ENCODE data around the gene LRRC32.

Gene LRRC32, protein sequence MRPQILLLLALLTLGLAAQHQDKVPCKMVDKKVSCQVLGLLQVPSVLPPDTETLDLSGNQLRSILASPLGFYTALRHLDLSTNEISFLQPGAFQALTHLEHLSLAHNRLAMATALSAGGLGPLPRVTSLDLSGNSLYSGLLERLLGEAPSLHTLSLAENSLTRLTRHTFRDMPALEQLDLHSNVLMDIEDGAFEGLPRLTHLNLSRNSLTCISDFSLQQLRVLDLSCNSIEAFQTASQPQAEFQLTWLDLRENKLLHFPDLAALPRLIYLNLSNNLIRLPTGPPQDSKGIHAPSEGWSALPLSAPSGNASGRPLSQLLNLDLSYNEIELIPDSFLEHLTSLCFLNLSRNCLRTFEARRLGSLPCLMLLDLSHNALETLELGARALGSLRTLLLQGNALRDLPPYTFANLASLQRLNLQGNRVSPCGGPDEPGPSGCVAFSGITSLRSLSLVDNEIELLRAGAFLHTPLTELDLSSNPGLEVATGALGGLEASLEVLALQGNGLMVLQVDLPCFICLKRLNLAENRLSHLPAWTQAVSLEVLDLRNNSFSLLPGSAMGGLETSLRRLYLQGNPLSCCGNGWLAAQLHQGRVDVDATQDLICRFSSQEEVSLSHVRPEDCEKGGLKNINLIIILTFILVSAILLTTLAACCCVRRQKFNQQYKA

DNA sequence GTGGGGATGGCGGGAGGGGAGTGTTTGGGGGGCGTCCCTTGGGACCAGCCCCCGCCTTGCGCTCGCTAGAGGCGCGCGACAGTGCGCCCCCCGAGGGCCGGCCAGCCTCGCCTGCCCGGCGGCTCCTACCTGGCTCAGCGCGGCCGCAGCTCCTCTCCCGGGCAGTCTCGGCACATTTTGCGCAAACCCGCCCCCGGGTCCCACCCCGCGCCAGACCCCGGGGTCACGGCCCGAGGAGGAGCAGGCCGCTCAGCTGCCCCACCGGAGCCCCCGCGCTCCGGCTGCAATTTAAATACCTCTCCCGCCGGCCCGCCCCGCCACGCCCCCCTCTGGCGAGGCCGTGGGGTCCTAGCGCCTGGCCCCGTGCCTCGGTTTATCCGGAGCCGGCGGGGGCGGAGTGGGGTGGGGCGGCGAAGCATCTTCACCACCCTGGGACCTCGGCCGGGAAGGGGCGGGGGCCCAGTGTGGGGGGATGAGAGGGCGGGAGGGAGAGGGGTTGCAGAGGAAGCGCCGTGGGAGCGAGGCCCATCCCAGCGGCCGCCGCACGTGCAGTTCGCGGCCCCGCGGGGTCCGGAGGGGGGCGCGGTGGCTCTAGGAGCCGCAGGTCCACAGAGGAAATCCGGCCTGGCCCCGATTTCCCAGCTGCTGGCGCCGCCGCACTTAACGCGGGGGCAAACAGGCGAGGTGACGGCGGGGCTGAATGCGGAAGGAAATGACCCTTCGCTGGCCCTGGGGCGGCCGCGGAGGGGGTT, at the start of gene LRRC32:
Gene LRRC32, minus strand, starts transcription at position 263 of the 752 bp plus-strand sequence. CDS start 4,793 bp downstream, outside the sequence.
- peak; percentile 21 for DNase-seq (ENCODE audit: low spot score)

DNA sequence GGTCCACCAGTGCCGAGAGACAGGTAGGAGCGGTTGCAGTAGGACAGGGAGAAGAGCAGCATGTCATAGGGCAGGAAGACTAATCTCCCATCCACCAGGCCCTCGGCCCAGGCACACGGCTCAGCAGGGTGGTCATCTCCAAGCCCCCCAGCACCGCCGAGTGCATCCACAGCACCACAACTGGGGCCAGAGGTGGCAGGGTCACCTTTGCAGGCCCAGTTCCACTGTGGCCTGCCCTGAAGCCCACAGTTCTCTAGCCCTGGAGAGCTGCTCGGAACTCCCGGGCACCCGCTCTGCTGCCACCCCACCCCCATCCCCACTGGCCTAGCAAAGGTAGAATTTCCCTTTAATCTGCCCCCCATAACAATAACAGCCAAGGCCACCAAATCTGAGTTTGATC, 49.1 kb upstream of the LRRC32 start:
- DNase-seq (ENCODE audit: low spot score): no peak

DNA sequence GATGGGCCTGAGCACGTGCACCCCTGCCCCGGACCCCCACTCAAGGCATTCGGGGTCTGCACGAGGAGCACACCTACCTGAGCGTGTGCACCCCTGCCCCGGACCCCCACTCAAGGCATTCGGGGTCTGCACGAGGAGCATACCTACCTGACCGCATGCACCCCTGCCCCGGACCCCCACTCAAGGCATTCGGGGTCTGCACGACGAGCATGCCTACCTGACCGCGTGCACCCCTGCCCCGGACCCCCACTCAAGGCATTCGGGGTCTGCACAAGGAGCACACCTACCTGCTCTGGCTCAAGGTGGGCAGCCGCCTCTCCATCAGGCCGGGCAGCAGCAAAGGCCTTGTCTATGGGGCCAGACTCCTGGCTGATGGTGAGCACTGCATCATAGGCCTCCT, 48.7 kb upstream of the LRRC32 start:
- DNase-seq (ENCODE audit: low spot score): no peak

DNA sequence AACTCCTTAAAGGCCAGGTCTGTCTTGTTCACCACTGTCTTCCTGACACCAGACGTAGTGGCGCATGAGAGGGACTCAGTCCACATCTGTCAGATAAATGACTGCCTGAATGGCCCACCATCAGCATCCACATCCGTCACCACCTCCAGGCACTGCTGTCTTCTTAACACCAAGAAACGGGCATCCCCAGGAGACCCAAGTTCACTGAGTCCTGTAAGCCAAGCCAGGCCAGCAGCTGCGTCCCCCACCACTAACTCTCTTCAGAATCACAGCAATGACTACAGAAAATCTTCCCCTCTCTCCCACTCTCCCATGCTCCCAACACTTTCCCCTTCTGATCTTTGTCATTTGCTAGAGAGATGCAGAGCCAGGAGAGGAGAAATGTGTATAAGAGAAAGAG, 47.3 kb upstream of the LRRC32 start:
- DNase-seq (ENCODE audit: low spot score): no peak

DNA sequence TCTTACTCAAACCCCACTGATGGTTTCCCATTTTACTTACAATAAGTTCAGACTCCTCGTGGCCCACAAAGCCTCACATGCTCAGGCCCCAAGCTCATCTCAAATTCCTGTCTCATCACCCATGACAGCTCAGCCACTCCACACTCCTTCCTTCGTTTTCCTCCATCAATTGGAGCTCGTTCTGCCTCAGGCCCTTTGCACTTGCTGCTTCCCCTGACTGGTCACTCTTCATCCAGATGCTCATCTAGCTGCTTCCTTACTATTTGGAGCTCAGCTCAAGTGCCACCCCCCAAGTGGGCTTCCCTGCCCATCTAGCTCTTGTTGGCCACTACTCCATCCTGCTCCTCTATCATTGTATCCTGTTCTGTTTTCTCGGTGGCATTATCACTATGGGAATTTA, 46.8 kb upstream of the LRRC32 start:
- no peak for DNase-seq (ENCODE audit: low spot score)

DNA sequence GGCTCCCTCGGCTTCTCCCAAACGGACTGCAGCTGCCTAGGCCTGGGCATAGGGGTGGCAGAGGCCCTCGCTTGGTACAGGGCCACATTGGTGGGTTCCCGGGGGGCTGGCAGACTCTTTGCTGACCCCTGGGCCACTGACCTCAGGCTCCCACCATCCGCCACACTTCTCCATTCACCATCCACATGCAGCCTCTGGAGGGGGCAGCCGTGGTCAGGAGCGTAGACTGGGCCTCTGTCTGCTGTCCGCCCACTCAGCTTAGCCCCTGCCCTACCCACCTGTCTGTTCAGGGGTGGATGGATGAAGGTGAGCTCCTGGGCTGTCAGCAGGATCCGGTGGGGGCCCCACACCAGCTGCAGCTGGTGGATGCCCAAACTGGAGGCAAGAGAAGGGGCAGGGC, 45.7 kb upstream of the LRRC32 start:
- DNase-seq (ENCODE audit: low spot score): no peak

DNA sequence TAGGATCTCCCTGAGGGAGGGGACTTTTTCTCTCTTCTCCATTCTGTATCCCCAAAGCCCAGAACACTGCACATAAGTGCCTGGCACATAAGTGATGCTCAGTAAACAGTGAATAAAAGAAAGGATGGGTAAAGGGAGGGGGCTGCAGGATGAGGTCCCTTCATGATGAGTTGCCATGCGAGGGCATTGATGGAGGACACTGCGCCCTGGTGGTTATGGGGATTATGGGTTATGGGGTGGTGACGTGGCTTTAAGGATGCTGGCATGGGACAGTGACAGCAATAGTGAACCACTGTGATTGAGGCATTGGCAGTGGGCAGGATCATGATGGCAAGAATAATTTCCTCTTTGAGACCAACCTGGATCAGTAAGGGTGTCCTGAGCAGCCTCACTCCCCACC, 43.9 kb upstream of the LRRC32 start:
- no peak for DNase-seq (ENCODE audit: low spot score)

DNA sequence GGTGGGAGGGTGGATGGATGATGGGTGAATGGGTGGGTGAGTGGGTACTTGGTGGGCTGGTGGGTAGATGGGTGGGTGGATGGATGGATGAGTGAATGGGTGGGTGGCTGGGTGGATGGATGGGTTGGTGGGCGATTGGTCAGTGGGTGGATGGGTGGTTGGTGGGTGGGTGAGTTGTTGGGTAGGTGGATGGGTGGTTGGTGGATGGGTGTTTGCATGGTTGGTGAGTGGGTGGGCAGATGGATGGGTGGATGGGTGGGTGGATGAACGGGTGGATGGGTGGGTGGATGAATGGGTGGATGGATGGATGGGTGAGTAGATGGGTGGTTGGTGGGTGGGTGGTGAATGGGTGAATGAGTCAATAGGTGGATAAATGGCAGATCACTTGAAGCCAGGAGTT, 43.0 kb upstream of the LRRC32 start:
- no peak for DNase-seq (ENCODE audit: low spot score)

DNA sequence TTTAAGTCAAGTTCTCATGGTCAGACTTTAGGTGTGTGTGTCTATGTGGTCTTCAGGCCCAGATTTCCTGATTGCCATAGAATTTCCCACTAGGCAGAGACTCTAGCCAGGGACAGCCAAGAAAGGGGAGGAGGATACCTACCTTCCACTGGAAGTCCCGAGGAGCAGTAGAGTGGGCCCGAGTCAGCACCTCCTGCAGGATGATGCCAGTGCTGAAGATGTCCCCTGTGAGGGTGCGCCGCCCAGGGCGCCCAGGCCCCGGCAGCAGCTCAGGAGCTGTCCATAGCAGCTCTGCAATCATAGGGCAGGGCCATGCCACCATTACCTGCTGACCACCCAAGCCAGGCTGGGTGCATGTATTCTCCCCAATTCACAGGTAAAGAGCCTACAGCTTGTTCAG, 41.6 kb upstream of the LRRC32 start:
- DNase-seq (ENCODE audit: low spot score): no peak

DNA sequence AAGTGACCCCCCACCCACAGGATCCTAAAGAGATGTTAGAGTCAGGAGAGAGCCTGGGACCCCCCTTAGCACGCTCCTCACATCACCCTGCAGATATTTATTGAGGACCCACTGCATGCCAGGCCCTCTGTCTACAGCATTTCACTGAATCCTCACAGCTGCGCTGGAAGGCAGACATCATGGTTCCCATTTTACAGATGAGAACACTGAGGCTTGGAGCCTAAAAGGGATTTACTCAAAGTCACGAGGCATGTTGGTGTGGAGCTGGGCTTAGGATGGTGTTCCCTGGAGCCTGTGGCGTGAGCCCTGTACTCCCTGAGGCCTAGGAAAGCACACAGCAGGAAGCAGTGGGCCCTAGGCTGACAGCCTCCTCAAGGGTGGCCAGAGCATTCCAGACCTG, 39.2 kb upstream of the LRRC32 start:
- DNase-seq (ENCODE audit: low spot score): no peak

DNA sequence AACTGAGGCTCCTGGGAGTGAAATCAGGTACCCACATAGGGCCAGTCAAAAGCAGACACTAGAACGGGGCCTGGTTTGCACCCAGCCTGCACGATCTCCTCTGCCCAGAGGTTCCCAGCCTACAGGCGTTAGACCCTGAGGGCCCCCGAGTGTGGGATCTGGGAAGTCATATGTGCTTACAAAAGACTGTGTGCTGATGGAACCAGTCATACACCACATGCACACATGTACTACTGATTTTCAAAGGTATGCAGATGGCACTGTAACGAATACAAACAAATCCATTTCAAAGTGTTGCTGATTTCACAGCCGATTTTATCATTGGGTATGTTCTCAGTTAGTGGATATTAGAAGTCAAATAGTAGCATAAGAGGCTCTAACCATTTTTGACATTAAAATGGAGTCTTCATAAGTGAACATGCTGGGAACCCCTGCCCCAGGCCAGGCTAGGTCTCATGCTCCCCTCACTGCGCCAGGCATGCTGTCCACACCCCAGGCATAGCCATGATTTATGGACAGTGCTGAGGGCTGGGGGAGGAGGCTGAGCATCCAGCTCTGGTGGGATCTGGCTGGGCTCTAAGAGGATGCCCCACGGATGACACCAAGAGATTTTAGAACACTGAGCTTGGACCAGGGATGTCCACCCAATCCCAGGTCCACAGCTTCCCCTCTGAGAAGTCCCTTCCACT, 38.6 kb upstream of the LRRC32 start:
- no peak for DNase-seq (ENCODE audit: low spot score)

DNA sequence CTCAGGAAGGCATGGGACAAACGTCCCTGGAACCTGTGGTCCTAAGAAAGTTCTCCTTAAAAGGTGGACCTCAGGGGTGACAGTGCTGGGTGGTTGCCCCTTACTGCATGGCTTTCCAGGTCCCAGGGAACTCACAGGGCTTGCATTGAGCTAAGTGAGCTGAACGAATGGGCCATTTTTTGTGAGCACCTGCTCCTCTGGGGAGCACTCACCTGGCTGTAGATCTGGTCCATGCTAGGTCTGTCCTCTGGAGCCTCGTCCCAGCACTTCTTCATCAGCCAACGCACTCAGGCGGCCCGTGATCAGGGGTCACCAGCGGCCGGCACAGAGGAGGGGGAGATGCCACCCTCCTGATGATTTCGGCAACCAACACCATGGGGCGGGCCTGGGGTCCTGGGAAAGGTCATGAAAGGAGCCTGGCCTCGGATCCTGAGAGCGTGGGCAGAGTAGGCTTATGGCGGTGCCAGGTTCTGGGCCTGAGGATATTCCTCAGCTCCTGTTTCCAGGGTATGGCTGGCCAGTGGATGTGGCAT, 36.8 kb upstream of the LRRC32 start:
- no peak for DNase-seq (ENCODE audit: low spot score)

DNA sequence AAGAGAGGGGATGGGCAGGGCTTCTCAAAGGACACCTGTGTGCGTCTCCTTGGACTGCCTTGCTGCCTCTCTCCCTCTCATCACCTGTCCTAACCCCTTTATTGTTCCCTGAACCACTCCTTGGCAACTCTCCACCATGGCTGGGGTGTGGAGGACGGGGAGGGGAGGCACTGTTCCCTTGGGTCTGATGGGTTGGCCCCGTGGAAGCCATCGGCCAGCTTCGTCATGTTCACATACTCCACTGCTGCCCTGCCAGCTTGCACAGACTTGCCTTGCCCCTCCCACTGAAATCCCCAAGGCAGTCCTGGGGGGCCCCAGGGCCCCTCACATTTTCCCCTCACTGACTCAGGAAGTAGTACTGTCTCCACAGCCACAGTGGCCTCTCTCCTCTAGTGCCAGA, 36.1 kb upstream of the LRRC32 start:
- DNase-seq (ENCODE audit: low spot score): no peak

DNA sequence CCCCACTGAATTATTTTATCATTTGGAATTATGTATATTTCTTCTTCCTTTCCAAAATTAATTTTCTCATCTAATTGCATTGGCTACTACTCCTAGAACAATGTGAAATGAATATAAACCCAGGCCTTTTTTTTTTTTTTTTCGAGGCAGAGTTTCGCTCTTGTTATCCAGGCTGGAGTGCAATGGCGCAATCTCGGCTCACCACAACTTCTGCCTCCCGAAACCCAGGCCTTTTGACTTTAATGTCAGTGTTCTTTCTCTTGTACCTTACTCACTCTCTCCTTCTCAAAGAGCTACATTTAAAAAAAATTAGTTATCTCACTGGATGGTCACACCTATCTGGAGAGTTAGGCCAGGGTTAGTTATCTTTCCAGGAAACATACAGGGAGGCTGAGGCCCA, 35.3 kb upstream of the LRRC32 start:
- no peak for DNase-seq (ENCODE audit: low spot score)

DNA sequence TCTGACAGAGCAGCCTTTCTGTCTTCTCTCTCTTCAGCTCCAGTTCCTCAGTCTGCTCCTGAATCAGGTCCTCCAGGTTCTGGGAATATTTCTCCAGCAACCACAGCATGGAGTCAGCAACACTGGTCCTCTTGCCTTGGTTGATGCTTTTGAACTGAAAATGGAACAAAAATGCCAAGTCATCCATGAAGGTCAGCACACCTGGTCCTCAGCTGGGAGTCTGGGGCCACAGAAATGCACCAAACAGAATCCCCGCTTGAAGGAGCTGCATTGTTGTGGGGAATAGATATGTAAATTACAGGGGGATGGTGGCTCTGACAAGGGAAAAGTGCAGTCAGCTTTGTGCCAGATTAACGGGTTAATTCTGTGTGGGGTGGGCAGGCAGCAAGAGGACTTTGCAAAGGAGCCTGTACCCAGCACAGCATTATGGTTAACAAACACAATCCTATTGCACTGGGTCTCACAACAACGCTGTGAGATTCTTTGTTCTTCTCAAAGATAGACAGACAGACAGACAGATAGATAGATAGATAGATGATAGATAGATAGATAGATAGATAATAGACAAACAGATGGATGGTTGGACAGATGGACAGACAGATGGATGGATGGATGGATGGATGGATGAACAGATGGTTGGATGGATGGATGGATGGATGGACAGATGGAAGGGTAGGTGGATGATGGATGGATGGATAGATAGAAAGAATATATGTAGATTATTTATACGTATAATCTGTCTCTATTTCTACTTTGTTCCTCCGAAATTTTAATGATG, 33.8 kb upstream of the LRRC32 start:
- DNase-seq (ENCODE audit: low spot score): no peak

DNA sequence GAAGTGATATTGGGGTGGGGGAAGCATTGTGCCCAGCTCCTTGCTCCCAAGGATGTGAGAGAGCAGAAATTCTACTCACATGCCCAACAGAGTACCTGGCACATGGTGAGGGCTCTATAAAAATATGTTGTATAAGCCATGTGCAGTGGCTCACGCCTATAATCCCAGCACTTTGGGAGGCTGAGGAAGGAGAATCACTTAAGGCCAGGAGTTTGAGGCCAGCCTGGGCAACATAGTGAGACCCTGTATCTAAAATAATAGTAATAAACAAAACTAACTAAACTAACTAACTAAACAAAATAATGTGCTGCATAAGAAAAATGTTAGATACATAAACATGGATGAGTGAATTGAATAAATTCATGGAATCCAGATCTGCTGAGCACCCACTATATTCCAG, 33.2 kb upstream of the LRRC32 start:
- no peak for DNase-seq (ENCODE audit: low spot score)

DNA sequence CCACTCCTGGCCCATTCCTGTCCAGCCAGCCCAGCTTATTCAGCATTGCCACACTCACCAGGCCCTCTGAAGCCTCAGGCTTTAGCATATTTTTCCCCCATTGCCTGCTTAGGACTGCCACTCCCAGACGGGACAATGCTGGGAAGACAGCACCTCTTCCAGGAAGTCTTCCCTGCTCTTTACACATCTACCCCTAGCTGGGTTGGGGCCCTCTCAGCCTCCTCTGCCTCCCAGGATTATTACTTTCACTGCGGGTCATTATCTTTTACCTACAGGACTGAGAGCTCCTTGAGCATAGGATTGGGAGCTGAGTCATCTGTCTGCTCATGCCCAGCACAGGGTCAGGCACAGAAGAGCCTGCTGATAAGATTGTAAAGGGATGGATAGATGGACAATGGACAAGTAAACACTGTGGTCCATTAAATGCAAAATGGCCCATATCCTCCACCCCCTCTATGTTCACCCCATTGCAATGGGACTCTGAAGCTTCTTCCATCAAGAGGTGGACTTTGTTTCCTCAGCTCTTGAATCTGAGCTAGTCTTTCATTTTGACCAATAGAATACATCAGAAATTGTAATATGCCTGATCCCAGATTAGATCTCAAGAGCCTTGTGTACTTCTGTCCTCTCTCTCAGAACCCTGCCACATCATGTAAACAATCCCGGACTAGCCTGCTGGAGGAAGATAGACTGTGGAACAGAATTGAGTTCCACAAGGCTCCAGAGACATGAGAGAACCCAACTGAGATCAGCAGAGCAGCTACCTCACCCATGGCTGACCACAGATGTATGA, 32.0 kb upstream of the LRRC32 start:
- DNase-seq (ENCODE audit: low spot score): no peak

DNA sequence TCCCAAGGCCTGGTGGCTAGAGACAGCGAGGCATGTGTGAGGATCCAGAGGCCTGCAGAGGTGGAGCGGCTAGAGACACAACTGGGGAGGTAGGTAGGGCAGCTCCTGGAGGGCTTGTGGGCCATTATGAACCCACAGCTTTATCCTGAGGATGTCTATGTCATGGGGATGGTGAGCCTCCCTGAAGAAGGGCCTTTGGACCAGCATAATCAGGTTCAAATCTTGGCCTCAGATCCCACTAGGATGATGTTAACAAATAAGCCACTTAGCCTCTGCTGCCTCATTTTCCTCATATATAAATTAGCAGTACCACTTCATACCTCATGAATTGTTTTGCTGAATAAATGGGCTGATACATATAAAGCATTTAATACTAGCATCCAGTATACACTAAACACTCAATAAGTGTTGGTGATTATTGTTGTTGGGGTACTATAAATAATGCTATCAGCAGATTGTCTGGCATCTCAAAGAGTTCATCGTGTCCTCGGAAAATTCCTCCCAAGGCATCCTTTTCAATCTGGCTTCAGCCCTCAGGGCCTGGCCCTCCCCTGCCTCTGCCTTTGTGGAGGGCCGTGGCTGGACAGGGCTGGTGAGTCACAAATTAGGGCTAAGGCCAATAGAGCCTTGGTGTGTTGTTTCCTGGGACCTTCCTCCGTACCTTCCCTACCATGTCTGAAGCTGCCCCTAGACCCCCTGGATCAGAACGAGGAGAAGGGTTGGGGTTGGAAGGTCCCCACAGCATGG, 30.9 kb upstream of the LRRC32 start:
- no peak for DNase-seq (ENCODE audit: low spot score)

DNA sequence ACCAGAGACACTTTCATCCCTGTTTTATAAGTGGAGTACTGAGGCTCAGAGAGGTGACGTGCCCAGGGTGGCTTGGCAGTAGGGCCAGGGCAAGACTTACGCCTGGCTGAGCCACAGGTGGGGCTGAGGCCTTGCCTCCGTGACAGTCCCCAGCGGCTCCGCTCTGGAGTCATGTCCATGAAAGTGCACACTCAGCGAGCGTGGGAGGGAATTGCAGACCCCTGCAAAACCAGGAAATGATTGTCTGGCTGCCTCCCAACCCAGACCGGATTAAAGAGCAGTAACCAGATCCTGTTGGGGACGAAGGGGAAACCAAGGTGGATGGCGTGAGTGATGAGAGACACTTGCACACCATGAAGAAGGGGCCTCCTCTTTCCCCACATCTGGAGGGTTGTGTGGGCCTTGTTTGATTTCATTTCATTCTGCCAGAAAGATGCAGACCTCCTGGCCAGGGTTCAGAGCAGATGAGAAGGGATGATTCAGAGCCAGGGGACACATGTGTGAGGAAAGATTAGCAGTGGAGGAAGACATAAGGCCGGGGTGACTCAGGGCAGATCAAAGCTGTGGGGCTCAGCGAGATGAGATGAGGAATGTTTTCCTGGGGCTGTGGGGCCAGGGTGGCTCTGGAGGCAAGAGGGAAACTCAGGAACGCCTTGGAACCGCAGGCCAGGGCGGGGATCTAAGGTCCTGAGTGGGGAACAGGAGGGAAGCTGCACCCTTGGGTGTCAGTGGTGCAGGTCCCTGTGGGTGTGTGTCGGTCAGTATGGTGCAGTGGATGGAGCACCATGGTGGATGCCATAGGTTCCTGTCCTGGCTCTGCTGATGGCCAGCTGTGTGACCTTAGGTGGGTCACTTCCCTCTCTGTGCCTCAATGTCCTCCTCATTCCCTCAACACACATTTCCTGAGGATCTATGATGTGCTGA, 29.9 kb upstream of the LRRC32 start:
- no peak for DNase-seq (ENCODE audit: low spot score)

Measured in CD4-positive, alpha-beta T cell treated with Interleukin-2 at 100 ng/mL for 4 hours (primary cell).